ENCODE measurements around the gene CTNNA2. TPM values are rescaled to one million over a fixed set of nuclear protein-coding genes. Genes with fewer than 3 reads are reported as not detected.

The CTNNA2 gene
- total and polyA plus RNA-seq, 8 donors, result 0.08 to 0.56 (median 0.17) TPM; not detected in 2

DNA sequence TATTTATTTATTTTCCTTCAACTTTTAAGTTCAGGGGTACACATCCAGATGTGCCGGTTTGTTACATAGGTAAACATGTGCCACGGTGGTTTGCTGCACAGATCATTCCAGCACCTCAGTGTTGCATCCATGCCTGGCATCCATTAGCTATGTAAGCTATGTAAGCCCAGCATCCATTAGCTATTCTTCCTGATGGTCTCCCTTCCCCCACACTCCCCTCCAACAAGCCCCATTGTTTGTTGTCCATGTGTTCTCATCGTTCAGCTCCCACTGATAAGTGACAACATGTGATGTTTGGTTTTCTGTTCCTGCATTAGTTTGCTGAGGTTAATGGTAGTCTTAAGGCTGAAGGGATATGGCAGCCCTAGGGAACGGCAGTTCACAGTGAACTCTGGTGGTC is 203.4 kb downstream of the CTNNA2 start:
- Histone ChIP-seq H3K9me3 (no peaks in the 10 kb centered on the region), H3K27me3 (no peaks in the 10 kb centered on the region), H3K4me3 (no peak overlapping the region), H3K36me3 (no peaks in the 10 kb centered on the region), H3K4me1 (no peaks in the 10 kb centered on the region), H3K27ac (no peak overlapping the region)
- DNase-seq, result no peak
- no peak for ATAC-seq
- intact Hi-C loops (cut with DNase I), result no loop called here
- TF ChIP-seq, protein P1, sequence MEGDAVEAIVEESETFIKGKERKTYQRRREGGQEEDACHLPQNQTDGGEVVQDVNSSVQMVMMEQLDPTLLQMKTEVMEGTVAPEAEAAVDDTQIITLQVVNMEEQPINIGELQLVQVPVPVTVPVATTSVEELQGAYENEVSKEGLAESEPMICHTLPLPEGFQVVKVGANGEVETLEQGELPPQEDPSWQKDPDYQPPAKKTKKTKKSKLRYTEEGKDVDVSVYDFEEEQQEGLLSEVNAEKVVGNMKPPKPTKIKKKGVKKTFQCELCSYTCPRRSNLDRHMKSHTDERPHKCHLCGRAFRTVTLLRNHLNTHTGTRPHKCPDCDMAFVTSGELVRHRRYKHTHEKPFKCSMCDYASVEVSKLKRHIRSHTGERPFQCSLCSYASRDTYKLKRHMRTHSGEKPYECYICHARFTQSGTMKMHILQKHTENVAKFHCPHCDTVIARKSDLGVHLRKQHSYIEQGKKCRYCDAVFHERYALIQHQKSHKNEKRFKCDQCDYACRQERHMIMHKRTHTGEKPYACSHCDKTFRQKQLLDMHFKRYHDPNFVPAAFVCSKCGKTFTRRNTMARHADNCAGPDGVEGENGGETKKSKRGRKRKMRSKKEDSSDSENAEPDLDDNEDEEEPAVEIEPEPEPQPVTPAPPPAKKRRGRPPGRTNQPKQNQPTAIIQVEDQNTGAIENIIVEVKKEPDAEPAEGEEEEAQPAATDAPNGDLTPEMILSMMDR (IDR thresholded peaks at IDR 0.05), result no peak

DNA sequence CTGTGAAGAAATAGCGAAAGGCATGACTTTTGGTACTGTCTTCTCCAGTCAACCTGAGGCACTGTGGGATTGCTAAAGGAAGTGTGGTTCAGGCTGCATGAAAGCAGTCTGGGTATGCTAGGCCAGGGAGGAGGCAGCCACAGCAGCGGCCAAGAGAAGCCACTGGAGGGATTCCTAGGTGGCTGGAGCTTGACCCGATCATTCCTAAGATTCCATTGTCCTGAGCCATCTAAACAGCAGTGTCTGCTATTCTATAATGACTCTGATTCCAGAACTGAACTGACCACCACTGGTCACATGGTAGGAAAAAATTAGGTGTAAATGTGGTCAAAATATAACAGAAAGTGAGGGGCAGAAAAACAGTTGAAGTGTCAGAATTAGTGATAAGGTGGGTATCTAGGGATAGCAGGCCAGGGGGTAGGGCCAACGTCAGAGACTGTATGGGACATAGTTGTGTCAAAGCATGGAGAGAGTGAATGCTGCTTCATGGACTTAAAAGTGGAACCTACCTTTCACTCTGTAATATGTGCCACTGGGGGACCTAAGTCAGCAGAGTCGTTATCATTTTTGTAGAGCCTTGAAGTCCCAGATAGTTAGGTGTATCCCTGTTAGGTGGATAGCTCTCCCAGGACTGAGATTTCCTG is 204.6 kb downstream of the CTNNA2 start:
- Histone ChIP-seq H3K27ac (no peak overlapping the region), H3K9me3 (no peaks in the 10 kb centered on the region), H3K4me1 (no peaks in the 10 kb centered on the region), H3K27me3 (no peaks in the 10 kb centered on the region), H3K4me3 (no peak overlapping the region), H3K36me3 (no peaks in the 10 kb centered on the region)
- ATAC-seq (peak; percentile 41), DNase-seq (no peak)
- TF ChIP-seq, protein P1 (IDR thresholded peaks at IDR 0.05), result no peak
- intact Hi-C loops (cut with DNase I), result no loop called here

DNA sequence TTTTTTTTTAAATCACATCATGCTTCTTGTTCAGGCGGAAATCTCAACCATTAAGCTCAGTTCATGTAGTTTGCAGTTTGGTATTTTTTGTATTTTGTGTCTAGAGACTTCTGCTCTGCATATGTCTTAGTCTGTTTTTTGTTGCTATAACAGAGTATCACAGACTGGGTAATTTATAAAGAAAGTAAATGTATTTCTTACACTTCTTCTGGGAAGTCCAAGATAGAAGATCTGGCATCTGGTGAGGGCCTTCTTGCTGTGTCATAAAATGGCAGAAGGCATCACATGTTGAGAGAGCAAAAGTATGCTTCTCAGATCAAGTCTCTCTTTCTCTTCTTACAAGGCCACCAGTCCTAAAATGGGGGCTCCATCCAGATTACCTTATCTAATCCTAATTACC is 208.2 kb downstream of the CTNNA2 start:
- H3K27ac ChIP-seq, result no peak overlapping the region
- no peaks in the 10 kb centered on the region for H3K9me3 ChIP-seq
- ATAC-seq, result no peak
- H3K4me3 ChIP-seq, result no peak overlapping the region
- intact Hi-C loops (cut with DNase I), result no loop called here
- no peaks in the 10 kb centered on the region for H3K36me3 ChIP-seq
- H3K4me1 ChIP-seq, result no peaks in the 10 kb centered on the region
- no peak for DNase-seq
- TF ChIP-seq, protein P1 (IDR thresholded peaks at IDR 0.05), result no peak
- H3K27me3 ChIP-seq, result no peaks in the 10 kb centered on the region

DNA sequence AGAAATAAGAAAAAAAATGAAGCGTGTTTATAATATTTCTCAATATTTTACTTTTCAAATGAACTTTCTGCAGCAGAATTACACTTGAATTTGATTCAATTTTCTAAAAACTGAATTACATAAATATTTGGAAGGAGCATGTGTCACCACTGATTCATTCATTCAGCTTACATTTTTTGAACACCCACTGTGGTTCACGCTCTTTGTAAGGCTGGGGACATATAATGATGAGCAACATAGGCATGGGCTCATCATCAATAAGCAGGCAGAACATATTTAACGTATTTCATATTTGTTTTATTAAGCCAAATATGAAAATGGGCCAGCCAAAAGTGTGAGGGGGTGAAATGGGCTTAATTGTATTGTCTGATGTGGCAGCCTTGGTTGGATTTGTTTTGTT is 209.1 kb downstream of the CTNNA2 start:
- H3K27ac ChIP-seq, result no peak overlapping the region
- no peaks in the 10 kb centered on the region for H3K9me3 ChIP-seq
- H3K27me3 ChIP-seq, result no peaks in the 10 kb centered on the region
- TF ChIP-seq, protein P1 (IDR thresholded peaks at IDR 0.05), result no peak
- no peak for ATAC-seq
- no peaks in the 10 kb centered on the region for H3K36me3 ChIP-seq
- no peaks in the 10 kb centered on the region for H3K4me1 ChIP-seq
- intact Hi-C loops (cut with DNase I), result no loop called here
- DNase-seq, result no peak
- H3K4me3 ChIP-seq, result no peak overlapping the region

DNA sequence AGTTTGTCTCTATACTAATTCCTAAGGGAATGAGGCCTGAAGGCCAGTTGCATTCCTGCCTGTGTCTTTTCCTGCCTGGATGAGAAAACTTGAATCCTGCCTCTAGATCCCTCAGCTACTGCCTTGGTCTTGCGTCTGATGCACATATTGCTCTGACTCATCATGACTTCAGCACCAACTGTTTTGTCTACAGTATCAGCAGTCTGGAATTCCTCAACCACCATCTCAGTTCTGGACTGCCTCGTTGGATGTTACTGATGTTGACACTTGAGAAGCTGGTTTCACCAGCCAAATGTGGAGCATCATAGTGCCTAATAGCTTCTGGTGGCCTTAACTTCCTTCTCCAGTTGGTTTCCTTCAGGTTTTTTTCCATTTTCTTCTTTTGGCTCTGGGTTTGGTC is 211.0 kb downstream of the CTNNA2 start:
- Histone ChIP-seq H3K4me3 (no peak overlapping the region), H3K27me3 (no peaks in the 10 kb centered on the region), H3K36me3 (no peaks in the 10 kb centered on the region), H3K27ac (no peak overlapping the region), H3K4me1 (no peaks in the 10 kb centered on the region), H3K9me3 (peaks cover 0 to 1% of the 10 kb centered on the region in 2 donors)
- ATAC-seq (no peak), DNase-seq (no peak)
- TF ChIP-seq, protein P1 (IDR thresholded peaks at IDR 0.05), result no peak
- intact Hi-C loops (cut with DNase I), result no loop called here

All from left lung (tissue), 10 donors.